IMR-90 (cell line): ENCODE data around the gene VLDLR. TPM values are rescaled to one million over a fixed set of nuclear protein-coding genes. Genes with fewer than 3 reads are reported as not detected.

Source experiments
- ATAC-seq: fragments of 200-7000 bp; cut with Tn5 transposase; 2 replicates; pipeline ENCODE4 v1.9.1; 2020; ENCODE audit warnings: low read depth, mild to moderate bottlenecking, moderate library complexity
- BruUV-seq: library from RNA; stranded (reverse); fragments of 400-500 nt; replicated peaks from 2 replicates; lab custom pipeline; 2021; lab: Mats Ljungman, UMichigan
- CTCF ChIA-PET: fragments of 300-600 bp; formaldehyde crosslinking; extraction: SDS; loops from one replicate; lab custom pipeline; 2021; ENCODE audit warnings: antibody characterized with exemption; lab: Yijun Ruan, JAX
- POLR2A ChIA-PET: fragments of 300-600 bp; sonication (Branson Sonifier 250); formaldehyde crosslinking; loops from one replicate; lab custom pipeline; 2022; ENCODE audit warnings: antibody characterized with exemption; ENCODE audit not compliant: unreplicated experiment; lab: Charles Lee
- DNase-seq: peaks from one replicate; pipeline ENCODE4 v3.0.0; 2013
- H2AFZ ChIP-seq: replicated peaks from 2 replicates; pipeline ENCODE3; 2013; ENCODE audit warnings: low read length, mild to moderate bottlenecking; ENCODE audit not compliant: poor library complexity
- H2AK5ac ChIP-seq: 2 replicates; pipeline ENCODE4 v1.6.1; 2013; ENCODE audit warnings: low read depth, low read length, inconsistent platforms
- H2AK9ac ChIP-seq: replicated peaks from 2 replicates; pipeline ENCODE3; 2013; ENCODE audit warnings: mild to moderate bottlenecking, low read depth, low read length, moderate library complexity; ENCODE audit not compliant: poor library complexity
- H2BK120ac ChIP-seq: 2 replicates; pipeline ENCODE4 v1.6.1; 2013; ENCODE audit warnings: low read depth, low read length, inconsistent platforms
- H2BK15ac ChIP-seq: 3 replicates; pipeline ENCODE4 v1.6.1; 2013; ENCODE audit warnings: low read depth, low read length, inconsistent platforms
- H2BK20ac ChIP-seq: 2 replicates; pipeline ENCODE4 v1.6.1; 2013; ENCODE audit warnings: low read depth, mild to moderate bottlenecking, inconsistent platforms, low read length, moderate library complexity
- H2BK5ac ChIP-seq: 2 replicates; pipeline ENCODE4 v1.6.1; 2013; ENCODE audit warnings: mild to moderate bottlenecking, low read depth, low read length, inconsistent platforms; ENCODE audit not compliant: poor library complexity, severe bottlenecking
- H3K14ac ChIP-seq: replicated peaks from 2 replicates; pipeline ENCODE4 v1.6.1; 2013; ENCODE audit warnings: low read depth, low read length, inconsistent platforms
- H3K18ac ChIP-seq: 2 replicates; pipeline ENCODE4 v1.6.1; 2013; ENCODE audit warnings: low read depth, low read length, control low read depth
- H3K23ac ChIP-seq: 2 replicates; pipeline ENCODE4 v1.6.1; 2013; ENCODE audit warnings: low read depth, low read length, inconsistent platforms
- H3K27ac ChIP-seq: 2 replicates; pipeline ENCODE4 v1.5.1; 2013; ENCODE audit warnings: mild to moderate bottlenecking, control low read depth, low read length; ENCODE audit not compliant: insufficient read depth
- H3K27me3 ChIP-seq: 2 replicates; pipeline ENCODE4 v1.6.1; 2013; ENCODE audit warnings: low read length; ENCODE audit not compliant: control insufficient read depth, insufficient read depth
- H3K36me3 ChIP-seq: 2 replicates; pipeline ENCODE4 v1.6.1; 2013; ENCODE audit warnings: low read length, mixed read lengths; ENCODE audit not compliant: control insufficient read depth, insufficient read depth
- H3K4ac ChIP-seq: 2 replicates; pipeline ENCODE4 v1.6.1; 2013; ENCODE audit warnings: low read depth, low read length, inconsistent platforms
- H3K4me1 ChIP-seq: 2 replicates; pipeline ENCODE4 v1.6.1; 2013; ENCODE audit warnings: low read length, mixed read lengths; ENCODE audit not compliant: control insufficient read depth, insufficient read depth
- H3K4me2 ChIP-seq: 2 replicates; pipeline ENCODE4 v1.6.1; 2013; ENCODE audit warnings: low read depth, mild to moderate bottlenecking, control low read depth, low read length, moderate library complexity
- H3K4me3 ChIP-seq: 2 replicates; pipeline ENCODE4 v1.5.1; 2013; ENCODE audit warnings: low read depth, mild to moderate bottlenecking, control low read depth, low read length, moderate library complexity; ENCODE audit not compliant: insufficient read depth
- H3K56ac ChIP-seq: 2 replicates; pipeline ENCODE4 v1.6.1; 2013; ENCODE audit warnings: low read length, inconsistent platforms; ENCODE audit not compliant: insufficient read depth; ENCODE audit errors: extremely low read depth
- H3K79me1 ChIP-seq, 2 experiments: 2 replicates each; pipeline ENCODE4 v1.6.1; 2013; ENCODE audit warnings: low read length in 2 of 2, inconsistent platforms in 1 of 2, low read depth in 1 of 2
- H3K9ac ChIP-seq: 2 replicates; pipeline ENCODE4 v1.6.1; 2013; ENCODE audit warnings: low read depth, low read length, control low read depth
- H3K9me1 ChIP-seq: 2 replicates; pipeline ENCODE4 v1.6.1; 2013; ENCODE audit warnings: low read length, inconsistent platforms; ENCODE audit not compliant: insufficient read depth
- H3K9me3 ChIP-seq: 2 replicates; pipeline ENCODE4 v1.6.1; 2013; ENCODE audit warnings: low read length; ENCODE audit not compliant: control insufficient read depth, insufficient read depth
- H4K20me1 ChIP-seq: 2 replicates; pipeline ENCODE4 v1.6.1; 2013; ENCODE audit warnings: low read length, inconsistent platforms; ENCODE audit not compliant: insufficient read depth
- H4K5ac ChIP-seq: 2 replicates; pipeline ENCODE4 v1.6.1; 2013; ENCODE audit warnings: mild to moderate bottlenecking, low read depth, low read length, control low read depth
- H4K8ac ChIP-seq, 2 experiments: 2 replicates each; pipeline ENCODE4 v1.6.1; 2013; ENCODE audit warnings: low read depth in 2 of 2, low read length in 2 of 2, control low read depth in 1 of 2, inconsistent platforms in 1 of 2
- H4K91ac ChIP-seq: 2 replicates; pipeline ENCODE4 v1.6.1; 2013; ENCODE audit warnings: low read depth, low read length, inconsistent platforms; ENCODE audit not compliant: insufficient read depth
- BHLHE40 ChIP-seq: fragments of 150-350 bp; IDR thresholded peaks from 2 replicates; pipeline ENCODE4 v1.6.1; 2016; ENCODE audit warnings: mild to moderate bottlenecking, low read depth, low read length
- CEBPB ChIP-seq: IDR thresholded peaks from 2 replicates; pipeline ENCODE4 v1.6.1; 2012; ENCODE audit warnings: low read depth, low read length, improper control_type of control experiment
- CHD1 ChIP-seq: IDR thresholded peaks from 2 replicates; pipeline ENCODE4 v1.6.1; 2012; ENCODE audit warnings: low read depth, low read length, improper control_type of control experiment
- FOS ChIP-seq: fragments of 150-350 bp; IDR thresholded peaks from 2 replicates; pipeline ENCODE4 v1.6.1; 2016; ENCODE audit warnings: low read depth, low read length
- MAFK ChIP-seq: IDR thresholded peaks from 2 replicates; pipeline ENCODE4 v1.6.1; 2012; ENCODE audit warnings: low read depth, low read length, improper control_type of control experiment
- MAZ ChIP-seq: IDR thresholded peaks from 2 replicates; pipeline ENCODE4 v1.6.1; 2012; ENCODE audit warnings: low read depth, mild to moderate bottlenecking, low read length, improper control_type of control experiment, moderate library complexity, borderline replicate concordance
- MXI1 ChIP-seq: IDR thresholded peaks from 2 replicates; pipeline ENCODE4 v1.6.1; 2012; ENCODE audit warnings: low read depth, mild to moderate bottlenecking, low read length, moderate library complexity, borderline replicate concordance
- NFE2L2 ChIP-seq: fragments of 150-350 bp; IDR thresholded peaks from 2 replicates; pipeline ENCODE4 v1.6.1; 2016; ENCODE audit warnings: low read depth, mild to moderate bottlenecking, low read length
- POLR2A ChIP-seq: IDR thresholded peaks from 2 replicates; pipeline ENCODE4 v1.6.1; 2012; ENCODE audit warnings: mild to moderate bottlenecking, low read depth, low read length
- RAD21 ChIP-seq: IDR thresholded peaks from 2 replicates; pipeline ENCODE4 v1.6.1; 2012; ENCODE audit warnings: low read length, improper control_type of control experiment
- RCOR1 ChIP-seq: IDR thresholded peaks from 2 replicates; pipeline ENCODE4 v1.6.1; 2012; ENCODE audit warnings: mild to moderate bottlenecking, low read length, improper control_type of control experiment; ENCODE audit not compliant: insufficient replicate concordance
- RFX5 ChIP-seq: IDR thresholded peaks from 2 replicates; pipeline ENCODE4 v1.8.0; 2012; ENCODE audit warnings: low read depth, mild to moderate bottlenecking, low read length, moderate library complexity
- SMC3 ChIP-seq: fragments of 150-350 bp; IDR thresholded peaks from 2 replicates; pipeline ENCODE4 v1.6.1; 2016; ENCODE audit warnings: low read depth, mild to moderate bottlenecking, antibody characterized with exemption, low read length, moderate library complexity
- WGBS, 2 experiments: methylation state at CpG; one replicate each; pipeline versions ENCODE4 v1.1.5 to v1.1.7; 2013; ENCODE audit warnings: missing lambda C conversion rate in 2 of 2; ENCODE audit not compliant: insufficient read length in 1 of 2; ENCODE audit errors: extremely low coverage in 2 of 2; 5-methylcytosine and 5-hydroxymethylcytosine counted together
- dilution Hi-C: fragments of 300-500 bp; cut with HindIII; formaldehyde crosslinking; loops from one replicate; pipeline ENCODE4 v1.14.3; 2018; ENCODE audit warnings: low sequenced_read_pairs; ENCODE audit not compliant: unreplicated experiment
- in situ Hi-C: fragments of 300-500 bp; cut with MboI; formaldehyde crosslinking; loops from 3 replicates; pipeline ENCODE4 v1.14.3; 2019; ENCODE audit warnings: low sequenced_read_pairs, inconsistent platforms, mixed read lengths
- intact Hi-C: fragments of 100-400 bp; cut with micrococcal nuclease; formaldehyde crosslinking; loops from 2 replicates; pipeline ENCODE4 v1.10.0; 2022
- polyA plus RNA-seq, 3 experiments: library from polyadenylated mRNA; depleted of rRNA; stranded (reverse); fragments of >200 nt; gene quantifications; 2 replicates each; pipeline ENCODE4 v1.2.3, GENCODE V29; 2012; ENCODE audit warnings: low replicate concordance in 1 of 3
- total RNA-seq: library from RNA; depleted of rRNA; stranded (reverse); fragments of >200 nt; gene quantifications from 2 replicates; pipeline ENCODE4 v1.2.3, GENCODE V29; 2012
- TF ChIP-seq, protein P1 (sequence below): conservative IDR thresholded peaks from 2 replicates; pipeline ENCODE4 v1.5.1; 2012; ENCODE audit warnings: mild to moderate bottlenecking, low read depth, low read length, improper control_type of control experiment
- TF ChIP-seq, protein P2 (sequence below): fragments of 150-350 bp; IDR thresholded peaks from 2 replicates; pipeline ENCODE4 v1.6.1; 2017; ENCODE audit warnings: mild to moderate bottlenecking, antibody characterized with exemption, low read length, low read depth
- TF ChIP-seq, protein P3 (sequence below): fragments of 150-350 bp; IDR thresholded peaks from 2 replicates; pipeline ENCODE4 v1.6.1; 2016; ENCODE audit warnings: low read depth, mild to moderate bottlenecking, low read length, moderate library complexity, borderline replicate concordance

Gene VLDLR
- total and polyA plus RNA-seq, 2 of the 4 experiments (the other 2 are of a cell fraction): 9.0 to 10.2 TPM

DNA sequence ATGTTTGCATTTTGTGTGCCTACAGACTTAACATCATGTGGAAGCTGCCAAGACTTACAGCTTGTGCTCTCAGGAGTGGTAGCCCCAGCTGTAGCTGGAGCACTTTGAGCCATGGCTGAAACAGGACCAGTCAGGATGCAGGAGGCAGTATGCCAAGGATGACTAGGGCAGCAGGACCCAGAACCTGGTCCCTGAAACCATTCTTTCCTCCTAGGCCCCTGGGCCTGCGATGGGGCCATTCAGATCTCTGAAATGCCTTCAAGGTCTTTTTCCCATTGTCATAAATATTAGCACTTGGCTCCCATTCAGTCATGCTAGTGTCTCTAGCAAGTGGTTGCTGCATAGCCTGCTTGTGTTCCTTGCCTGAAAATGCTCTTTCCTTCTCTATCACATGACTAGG lies 29.6 kb upstream of the VLDLR start:
- Histone ChIP-seq H2AK5ac (no peak overlapping the region), H2AK9ac (no peak overlapping the region), H2BK20ac (no peak overlapping the region), H3K18ac (no peak overlapping the region), H3K36me3 (no peaks in the 10 kb centered on the region), H3K27me3 (peaks cover 3% of the 10 kb centered on the region; the same call in 1 of the 2 replicates), H3K9ac (no peak overlapping the region), H3K23ac (no peak overlapping the region), H4K8ac (no peak overlapping the region), H4K5ac (no peak overlapping the region), H3K14ac (no peak overlapping the region), H3K4me1 (no peaks in the 10 kb centered on the region), H3K4me2 (no peak overlapping the region), H4K20me1 (no peaks in the 10 kb centered on the region), H2BK15ac (no peak overlapping the region), H3K79me1 (no peaks in the 10 kb centered on the region), H3K56ac (no peak overlapping the region), H3K4ac (no peak overlapping the region), H3K27ac (no peak overlapping the region), H4K91ac (no peak overlapping the region), H2BK5ac (no peak overlapping the region), H3K4me3 (no peak overlapping the region), H3K9me1 (no peaks in the 10 kb centered on the region), H2BK120ac (no peak overlapping the region), H3K9me3 (peaks cover 5% of the 10 kb centered on the region; the same call in 1 of the 2 replicates), H2AFZ (no peak overlapping the region)
- ChIA-PET CTCF (no interaction called here), POLR2A (no interaction called here)
- ATAC-seq (no peak), DNase-seq (no peak)
- no TSS peak for BruUV-seq
- WGBS, 2 experiments: no CpG with 5 or more reads among the region's 1 CpG
- in situ Hi-C loops (no loop called here), dilution Hi-C loops (no loop called here), intact Hi-C loops (no loop called here)
- TF ChIP-seq MXI1 (no peak), FOS (no peak), RAD21 (no peak), RCOR1 (no peak), SMC3 (no peak), MAZ (no peak), RFX5 (no peak), NFE2L2 (no peak), CEBPB (no peak), CHD1 (no peak), MAFK (no peak), POLR2A (no peak), BHLHE40 (no peak)
- TF ChIP-seq, protein P1, sequence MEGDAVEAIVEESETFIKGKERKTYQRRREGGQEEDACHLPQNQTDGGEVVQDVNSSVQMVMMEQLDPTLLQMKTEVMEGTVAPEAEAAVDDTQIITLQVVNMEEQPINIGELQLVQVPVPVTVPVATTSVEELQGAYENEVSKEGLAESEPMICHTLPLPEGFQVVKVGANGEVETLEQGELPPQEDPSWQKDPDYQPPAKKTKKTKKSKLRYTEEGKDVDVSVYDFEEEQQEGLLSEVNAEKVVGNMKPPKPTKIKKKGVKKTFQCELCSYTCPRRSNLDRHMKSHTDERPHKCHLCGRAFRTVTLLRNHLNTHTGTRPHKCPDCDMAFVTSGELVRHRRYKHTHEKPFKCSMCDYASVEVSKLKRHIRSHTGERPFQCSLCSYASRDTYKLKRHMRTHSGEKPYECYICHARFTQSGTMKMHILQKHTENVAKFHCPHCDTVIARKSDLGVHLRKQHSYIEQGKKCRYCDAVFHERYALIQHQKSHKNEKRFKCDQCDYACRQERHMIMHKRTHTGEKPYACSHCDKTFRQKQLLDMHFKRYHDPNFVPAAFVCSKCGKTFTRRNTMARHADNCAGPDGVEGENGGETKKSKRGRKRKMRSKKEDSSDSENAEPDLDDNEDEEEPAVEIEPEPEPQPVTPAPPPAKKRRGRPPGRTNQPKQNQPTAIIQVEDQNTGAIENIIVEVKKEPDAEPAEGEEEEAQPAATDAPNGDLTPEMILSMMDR: no peak
- TF ChIP-seq, protein P2, sequence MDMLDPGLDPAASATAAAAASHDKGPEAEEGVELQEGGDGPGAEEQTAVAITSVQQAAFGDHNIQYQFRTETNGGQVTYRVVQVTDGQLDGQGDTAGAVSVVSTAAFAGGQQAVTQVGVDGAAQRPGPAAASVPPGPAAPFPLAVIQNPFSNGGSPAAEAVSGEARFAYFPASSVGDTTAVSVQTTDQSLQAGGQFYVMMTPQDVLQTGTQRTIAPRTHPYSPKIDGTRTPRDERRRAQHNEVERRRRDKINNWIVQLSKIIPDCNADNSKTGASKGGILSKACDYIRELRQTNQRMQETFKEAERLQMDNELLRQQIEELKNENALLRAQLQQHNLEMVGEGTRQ: no peak
- TF ChIP-seq, protein P3, sequence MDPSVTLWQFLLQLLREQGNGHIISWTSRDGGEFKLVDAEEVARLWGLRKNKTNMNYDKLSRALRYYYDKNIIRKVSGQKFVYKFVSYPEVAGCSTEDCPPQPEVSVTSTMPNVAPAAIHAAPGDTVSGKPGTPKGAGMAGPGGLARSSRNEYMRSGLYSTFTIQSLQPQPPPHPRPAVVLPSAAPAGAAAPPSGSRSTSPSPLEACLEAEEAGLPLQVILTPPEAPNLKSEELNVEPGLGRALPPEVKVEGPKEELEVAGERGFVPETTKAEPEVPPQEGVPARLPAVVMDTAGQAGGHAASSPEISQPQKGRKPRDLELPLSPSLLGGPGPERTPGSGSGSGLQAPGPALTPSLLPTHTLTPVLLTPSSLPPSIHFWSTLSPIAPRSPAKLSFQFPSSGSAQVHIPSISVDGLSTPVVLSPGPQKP: no peak
